ENCODE data around the gene AIMP1. TPM values are rescaled to one million over a fixed set of nuclear protein-coding genes. Genes with fewer than 3 reads are reported as not detected.

The AIMP1 gene
- total RNA-seq, 1 donor from 2014 or later: 14.9 TPM

- peaks cover 10 to 18% of the 10 kb centered on the region in 2 donors for H3K9me3 ChIP-seq
- no peak overlapping the region for H3K27ac ChIP-seq
- H3K4me3 ChIP-seq: no peak overlapping the region
- H3K27me3 ChIP-seq: no peaks in the 10 kb centered on the region
- peaks cover 39 to 69% of the 10 kb centered on the region in 2 donors for H3K36me3 ChIP-seq
- H3K4me1 ChIP-seq: no peaks in the 10 kb centered on the region
- intact Hi-C loops (cut with DNase I): no loop called here
- DNase-seq (ENCODE audit: low spot score in 2 of 2): no peak
- TF ChIP-seq, protein P1, sequence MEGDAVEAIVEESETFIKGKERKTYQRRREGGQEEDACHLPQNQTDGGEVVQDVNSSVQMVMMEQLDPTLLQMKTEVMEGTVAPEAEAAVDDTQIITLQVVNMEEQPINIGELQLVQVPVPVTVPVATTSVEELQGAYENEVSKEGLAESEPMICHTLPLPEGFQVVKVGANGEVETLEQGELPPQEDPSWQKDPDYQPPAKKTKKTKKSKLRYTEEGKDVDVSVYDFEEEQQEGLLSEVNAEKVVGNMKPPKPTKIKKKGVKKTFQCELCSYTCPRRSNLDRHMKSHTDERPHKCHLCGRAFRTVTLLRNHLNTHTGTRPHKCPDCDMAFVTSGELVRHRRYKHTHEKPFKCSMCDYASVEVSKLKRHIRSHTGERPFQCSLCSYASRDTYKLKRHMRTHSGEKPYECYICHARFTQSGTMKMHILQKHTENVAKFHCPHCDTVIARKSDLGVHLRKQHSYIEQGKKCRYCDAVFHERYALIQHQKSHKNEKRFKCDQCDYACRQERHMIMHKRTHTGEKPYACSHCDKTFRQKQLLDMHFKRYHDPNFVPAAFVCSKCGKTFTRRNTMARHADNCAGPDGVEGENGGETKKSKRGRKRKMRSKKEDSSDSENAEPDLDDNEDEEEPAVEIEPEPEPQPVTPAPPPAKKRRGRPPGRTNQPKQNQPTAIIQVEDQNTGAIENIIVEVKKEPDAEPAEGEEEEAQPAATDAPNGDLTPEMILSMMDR (IDR thresholded peaks at IDR 0.05): no peak
These were observed 22.3 kb downstream of the AIMP1 start for GRCh38 chr4:106338671-106339070.

GRCh38 chr4:106339431-106339830 lies 23.1 kb downstream of the AIMP1 start:
- Histone ChIP-seq H3K27ac (no peak overlapping the region), H3K4me3 (no peak overlapping the region), H3K27me3 (no peaks in the 10 kb centered on the region), H3K36me3 (peaks cover 31 to 63% of the 10 kb centered on the region in 2 donors), H3K9me3 (peaks cover 10 to 18% of the 10 kb centered on the region in 2 donors), H3K4me1 (peaks cover 0 to 2% of the 10 kb centered on the region in 2 donors)
- intact Hi-C loops (cut with DNase I): no loop called here
- no peak for DNase-seq (ENCODE audit: low spot score in 2 of 2)
- TF ChIP-seq, protein P1 (IDR thresholded peaks at IDR 0.05): no peak

DNA sequence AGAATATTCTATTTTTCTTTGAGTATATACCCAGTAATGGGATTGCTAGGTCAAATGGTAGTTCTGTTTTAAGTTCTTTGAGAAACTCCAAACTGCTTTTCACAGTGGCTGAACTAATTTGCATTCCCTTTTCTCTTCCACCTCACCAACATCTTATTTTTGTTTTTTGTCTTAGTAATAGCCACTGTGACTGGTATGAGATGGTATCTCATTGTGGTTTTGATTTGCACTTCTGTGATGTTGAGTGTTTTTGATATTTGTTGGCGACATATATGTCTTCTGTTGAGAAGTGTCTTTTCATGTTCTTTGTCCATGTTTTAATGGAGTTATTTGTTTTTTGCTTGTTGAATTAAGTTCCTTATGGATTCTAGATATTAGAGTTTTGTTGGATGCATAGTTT lies 24.4 kb downstream of the AIMP1 start:
- H3K36me3 ChIP-seq: peaks cover 30 to 54% of the 10 kb centered on the region in 2 donors
- no peaks in the 10 kb centered on the region for H3K27me3 ChIP-seq
- no peak overlapping the region for H3K27ac ChIP-seq
- intact Hi-C loops (cut with DNase I): no loop called here
- no peak overlapping the region for H3K4me3 ChIP-seq
- H3K9me3 ChIP-seq: peaks cover 10 to 18% of the 10 kb centered on the region in 2 donors
- H3K4me1 ChIP-seq: peaks cover 0 to 2% of the 10 kb centered on the region in 2 donors
- DNase-seq (ENCODE audit: low spot score in 2 of 2): no peak
- TF ChIP-seq, protein P1 (IDR thresholded peaks at IDR 0.05): no peak

- peaks cover 0 to 2% of the 10 kb centered on the region in 2 donors for H3K4me1 ChIP-seq
- H3K9me3 ChIP-seq: peaks cover 9 to 10% of the 10 kb centered on the region in 2 donors
- no peak overlapping the region for H3K27ac ChIP-seq
- peaks cover 4 to 38% of the 10 kb centered on the region in 2 donors for H3K36me3 ChIP-seq
- no peak overlapping the region for H3K4me3 ChIP-seq
- H3K27me3 ChIP-seq: no peaks in the 10 kb centered on the region
- TF ChIP-seq, protein P1 (IDR thresholded peaks at IDR 0.05): no peak
- intact Hi-C loops (cut with DNase I): no loop called here
- DNase-seq (ENCODE audit: low spot score in 2 of 2): no peak
These were observed 27.7 kb downstream of the AIMP1 start for GRCh38 chr4:106343865-106344646.

DNA sequence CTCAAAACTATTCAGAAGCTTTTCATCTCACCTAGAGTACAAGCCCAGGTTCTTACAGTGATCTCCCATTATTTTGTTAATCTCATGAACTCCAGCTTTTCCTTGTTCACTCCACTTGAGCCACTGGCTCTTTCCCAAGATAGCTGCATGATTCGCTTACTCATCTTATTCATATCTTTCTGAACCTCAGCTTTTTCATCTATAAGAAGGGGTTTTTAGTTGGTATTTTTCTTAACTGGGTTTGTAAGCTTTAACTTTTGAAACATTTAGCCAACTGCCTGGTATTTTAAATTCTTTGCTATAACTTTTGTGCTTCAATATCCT lies 28.3 kb downstream of the AIMP1 start:
- Histone ChIP-seq H3K36me3 (peaks cover 4 to 33% of the 10 kb centered on the region in 2 donors), H3K4me1 (peaks cover 0 to 2% of the 10 kb centered on the region in 2 donors), H3K27me3 (no peaks in the 10 kb centered on the region), H3K9me3 (peaks cover 9 to 10% of the 10 kb centered on the region in 2 donors), H3K4me3 (no peak overlapping the region), H3K27ac (no peak overlapping the region)
- intact Hi-C loops (cut with DNase I): no loop called here
- DNase-seq (ENCODE audit: low spot score in 2 of 2): no peak
- TF ChIP-seq, protein P1 (IDR thresholded peaks at IDR 0.05): no peak

All from ascending aorta (tissue), 2 donors.